NCI-H1436 treated with DMSO at 0.1 percent for 48 hours (cell line): ENCODE measurements around the gene NPLOC4.

Experiments
- DNase-seq: peaks from one replicate; lab custom pipeline; 2025; lab: John Stamatoyannopoulos, UW

The NPLOC4 gene

GRCh38 chr17:81546906-81547613 lies 89.9 kb downstream of the NPLOC4 start:
- DNase-seq: no peak

DNA sequence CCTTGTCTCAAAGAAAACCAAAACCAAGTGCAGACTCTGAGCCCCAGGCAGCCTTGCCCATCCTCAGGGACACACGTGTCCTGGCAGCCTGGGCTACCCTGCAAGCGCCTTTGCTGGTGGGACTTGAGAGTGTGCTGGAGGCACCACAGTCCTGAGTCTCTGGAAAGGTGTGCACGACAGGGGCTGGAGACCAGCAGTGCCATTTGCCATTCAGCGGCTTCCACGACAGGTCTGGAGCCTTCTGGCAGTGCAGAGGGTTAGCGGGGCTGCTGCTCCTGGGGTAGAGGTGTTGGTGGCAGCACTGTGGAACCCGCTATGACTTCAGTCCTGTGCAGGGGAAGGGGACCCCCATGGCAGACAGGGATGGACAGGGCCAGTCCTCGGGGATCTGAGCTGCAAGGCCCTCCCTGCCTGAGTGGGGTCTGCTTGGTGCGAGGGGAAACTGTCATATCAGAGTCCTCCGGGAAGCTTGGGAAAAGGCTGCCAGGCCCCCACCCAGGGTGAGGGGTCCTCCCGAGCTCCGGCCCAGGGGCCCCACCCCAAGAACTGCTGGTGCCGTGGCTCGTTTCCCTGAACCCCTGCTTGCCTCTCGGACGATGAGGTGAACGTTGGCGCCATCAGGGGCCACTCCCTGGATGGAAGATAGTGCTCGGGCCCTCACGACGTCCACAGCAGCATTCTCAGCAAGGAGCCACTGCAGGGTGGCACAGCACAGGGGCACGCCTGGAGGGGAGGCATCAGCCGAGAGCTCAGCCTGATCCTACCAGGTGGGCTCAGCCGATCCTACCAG lies 91.6 kb downstream of the NPLOC4 start:
- no peak for DNase-seq

GRCh38 chr17:81544281-81544974 lies 92.5 kb downstream of the NPLOC4 start:
- no peak for DNase-seq

- no peak for DNase-seq
Measured at GRCh38 chr17:81543756-81544155, 93.2 kb downstream of the NPLOC4 start.

GRCh38 chr17:81543339-81543675 lies 93.6 kb downstream of the NPLOC4 start:
- no peak for DNase-seq

GRCh38 chr17:81542431-81543338 lies 94.2 kb downstream of the NPLOC4 start:
- DNase-seq: no peak

GRCh38 chr17:81541123-81541522 lies 95.8 kb downstream of the NPLOC4 start:
- DNase-seq: no peak

- no peak for DNase-seq
Measured at GRCh38 chr17:81540676-81541027, 96.3 kb downstream of the NPLOC4 start.

DNA sequence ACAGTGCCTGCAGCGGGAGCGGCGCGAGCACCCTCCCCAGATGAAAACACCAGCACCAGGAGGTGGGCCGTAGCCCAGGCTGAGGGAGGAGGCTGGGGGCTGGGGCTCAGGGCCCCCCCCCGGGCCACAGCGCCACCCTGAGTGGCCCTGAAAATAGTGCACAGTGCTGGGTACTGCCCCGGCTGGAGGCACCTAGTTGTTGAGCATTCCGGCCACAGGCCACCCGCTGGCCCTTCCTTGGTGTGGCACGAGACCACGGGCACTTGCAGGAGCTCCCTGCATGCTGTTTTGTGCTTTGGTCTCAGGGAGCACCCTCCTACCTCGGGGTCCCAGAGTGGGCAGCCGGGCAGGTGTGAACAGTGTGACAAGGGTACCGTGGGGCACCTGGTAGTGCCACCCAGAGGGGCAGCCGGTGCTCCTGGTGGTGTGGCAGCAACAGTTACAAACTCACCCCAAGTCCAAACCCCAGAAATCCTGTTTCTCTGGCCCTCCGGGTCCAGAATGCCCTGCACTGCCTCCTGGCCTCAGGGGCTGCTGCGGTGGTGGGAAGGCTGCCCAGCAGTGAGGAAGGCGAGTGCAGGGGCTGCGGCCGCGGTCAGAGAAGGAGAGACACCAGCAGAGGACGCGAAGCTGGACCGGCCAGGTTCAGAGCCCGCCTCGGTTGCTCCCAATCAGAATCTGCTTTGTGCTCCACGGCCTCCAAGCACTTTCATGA lies 96.8 kb downstream of the NPLOC4 start:
- DNase-seq: no peak

DNA sequence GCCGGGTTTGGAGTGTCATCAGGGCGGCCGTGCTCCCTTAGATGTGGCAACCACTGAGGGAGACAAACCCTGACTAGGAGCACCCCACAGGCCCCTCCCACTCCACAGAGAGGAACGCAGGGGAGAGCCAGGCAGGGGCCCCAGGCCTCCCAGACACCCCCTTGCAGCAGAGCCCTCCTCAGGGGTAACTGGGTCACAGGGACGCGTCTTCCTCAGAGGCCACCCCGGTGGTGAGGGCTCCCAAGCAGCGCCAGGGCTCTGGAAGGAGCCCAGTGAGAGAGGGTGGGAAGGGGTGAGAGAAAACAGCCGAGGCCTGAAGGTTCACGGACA lies 97.4 kb downstream of the NPLOC4 start:
- DNase-seq: no peak

DNA sequence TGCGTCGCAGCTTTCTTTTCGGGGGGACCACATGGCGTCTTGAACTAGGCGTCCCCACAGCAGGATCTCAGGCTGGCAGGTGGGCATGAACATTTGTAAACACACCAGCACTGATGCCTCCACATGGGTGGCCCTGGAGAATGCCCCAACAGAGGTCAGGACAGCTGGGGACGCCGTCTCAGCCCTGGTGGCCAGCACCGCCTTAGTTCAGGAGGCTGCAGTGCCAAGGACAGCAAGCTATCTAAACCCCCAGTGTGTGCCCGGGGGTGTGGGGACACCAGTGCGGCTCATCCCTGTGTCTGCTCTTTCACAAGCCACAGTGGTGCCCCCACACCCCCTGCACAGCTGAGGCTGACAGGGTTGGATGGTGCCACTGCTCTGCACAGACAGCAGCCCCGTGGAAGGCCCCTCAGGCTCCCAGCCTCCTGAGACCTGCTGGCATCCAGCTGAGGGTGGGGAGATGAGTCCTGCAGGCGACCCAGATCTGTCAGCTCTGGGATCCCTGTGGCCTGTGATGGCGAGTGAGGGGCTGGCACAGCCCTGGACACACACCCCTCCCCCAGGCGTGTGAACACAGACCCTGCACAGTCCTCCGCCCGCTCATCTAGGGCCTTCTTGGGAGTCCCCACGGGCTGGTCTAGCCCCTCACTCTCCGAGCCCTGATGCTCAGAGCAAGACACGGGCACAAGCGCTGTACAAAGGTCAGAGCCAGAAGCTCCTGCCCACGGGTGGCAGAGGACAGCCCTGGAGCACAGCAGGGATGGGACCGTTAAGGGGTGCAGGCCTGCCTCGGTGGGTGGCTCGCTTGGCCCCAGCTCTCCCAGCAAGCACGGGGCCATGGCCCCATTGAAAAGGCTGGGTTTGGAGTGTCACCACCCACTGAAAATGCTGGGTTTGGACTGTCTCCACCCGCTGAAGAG lies 98.0 kb downstream of the NPLOC4 start:
- DNase-seq: no peak

DNA sequence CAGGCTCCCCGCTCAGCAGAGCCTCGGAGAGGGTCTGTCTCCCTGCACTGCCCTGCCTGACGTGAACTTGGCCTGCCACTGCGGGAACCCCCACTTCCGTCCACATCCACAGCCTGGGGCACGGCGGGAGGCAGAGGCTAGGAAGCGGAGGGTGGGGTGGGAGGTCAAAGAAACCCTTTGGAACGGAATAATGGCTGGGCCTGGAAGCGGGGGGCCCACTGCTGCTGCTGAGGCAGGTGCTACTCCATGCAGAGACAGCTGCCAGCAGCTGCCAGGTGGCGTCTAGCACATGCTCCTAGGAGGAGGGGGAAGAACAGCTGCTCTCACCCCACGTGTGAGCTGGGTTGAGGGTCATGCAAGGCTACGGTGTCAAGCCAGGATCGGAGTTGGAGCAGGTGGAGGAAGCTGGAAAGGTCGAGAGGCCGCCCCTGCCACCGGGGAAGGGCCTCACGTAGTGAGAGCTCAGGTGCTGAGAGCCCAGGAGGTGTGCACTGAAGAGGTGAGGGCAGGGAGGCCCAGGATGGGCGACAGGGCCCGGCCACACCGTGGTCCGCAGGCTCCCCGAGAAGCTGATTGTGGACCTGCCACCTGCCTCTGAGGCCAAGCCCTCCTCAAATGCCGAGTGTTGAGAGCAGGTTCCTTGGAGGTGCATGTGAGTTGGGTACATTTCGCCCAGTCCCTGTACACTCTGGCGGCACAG lies 98.9 kb downstream of the NPLOC4 start:
- no peak for DNase-seq

DNA sequence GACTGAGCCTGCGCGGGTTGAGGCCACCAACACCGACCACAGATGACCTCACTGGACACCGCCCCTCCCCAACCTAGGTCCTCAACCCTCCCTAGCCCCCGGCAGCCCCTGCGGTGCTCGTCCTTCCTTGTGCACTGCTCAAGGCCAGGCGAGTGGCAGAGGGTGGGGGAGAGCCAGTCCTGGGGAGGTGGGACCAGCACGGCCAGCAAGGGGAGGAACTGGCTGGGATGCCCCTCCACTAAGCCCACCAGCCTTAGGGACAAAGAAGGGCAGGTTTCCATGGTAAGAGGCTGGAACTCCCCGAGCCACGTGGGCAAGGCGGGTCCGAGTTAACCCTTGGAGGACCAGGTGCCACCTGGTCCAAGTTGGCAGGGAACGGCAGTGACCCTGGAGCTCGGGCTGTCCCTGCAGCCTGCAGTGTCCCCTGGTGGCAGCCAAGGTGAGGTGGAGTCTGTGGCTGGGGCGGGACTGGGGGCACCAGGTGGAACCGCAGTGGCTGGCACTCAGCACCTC lies 99.5 kb downstream of the NPLOC4 start:
- DNase-seq: no peak

GRCh38 chr17:81536299-81537290 lies 100.3 kb downstream of the NPLOC4 start:
- no peak for DNase-seq

GRCh38 chr17:81535480-81536298 lies 101.2 kb downstream of the NPLOC4 start:
- DNase-seq: no peak

DNA sequence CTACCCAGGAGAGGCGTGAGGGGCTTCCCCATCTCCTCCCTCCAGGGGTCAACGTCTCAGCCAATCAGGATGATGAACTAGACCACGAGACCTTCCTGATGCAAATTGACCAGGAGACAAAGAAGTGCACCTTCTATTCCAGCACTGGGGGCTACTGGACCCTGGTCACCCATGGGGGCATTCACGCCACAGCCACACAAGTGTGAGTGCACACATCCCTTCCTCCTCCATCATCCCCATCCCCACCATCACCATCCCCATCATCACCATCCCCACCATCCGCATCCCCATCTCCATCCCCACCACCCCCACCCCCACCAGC lies 101.9 kb downstream of the NPLOC4 start:
- no peak for DNase-seq

GRCh38 chr17:81534157-81535006 lies 102.5 kb downstream of the NPLOC4 start:
- no peak for DNase-seq
